KMS-11 (cell line): ENCODE data around the gene PMEPA1.

Experiments used
- H2AFZ ChIP-seq: fragments of 200-600 bp; sonication (generic); 2 replicates; pipeline ENCODE4 v1.6.1; 2016; ENCODE audit warnings: antibody characterized with exemption, mixed run types, low read depth
- H3K27ac ChIP-seq: fragments of 200-600 bp; sonication (generic); 2 replicates; pipeline ENCODE4 v1.6.1; 2016; ENCODE audit warnings: mild to moderate bottlenecking, mixed run types
- H3K27me3 ChIP-seq: fragments of 200-600 bp; sonication (generic); 2 replicates; pipeline ENCODE4 v1.6.1; 2017; ENCODE audit warnings: mild to moderate bottlenecking, low read depth, mixed run types, moderate library complexity; ENCODE audit not compliant: insufficient read depth
- H3K36me3 ChIP-seq: fragments of 200-600 bp; sonication (generic); 2 replicates; pipeline ENCODE4 v1.6.1; 2017; ENCODE audit warnings: mild to moderate bottlenecking, mixed run types; ENCODE audit not compliant: insufficient read depth
- H3K4me1 ChIP-seq: fragments of 200-600 bp; sonication (generic); 2 replicates; pipeline ENCODE4 v1.6.1; 2016; ENCODE audit warnings: mild to moderate bottlenecking, low read depth, mixed run types; ENCODE audit not compliant: poor library complexity, severe bottlenecking
- H3K4me2 ChIP-seq: fragments of 200-600 bp; sonication (generic); 2 replicates; pipeline ENCODE4 v1.7.0; 2016; ENCODE audit warnings: mild to moderate bottlenecking, mixed run types
- H3K4me3 ChIP-seq: fragments of 200-600 bp; sonication (generic); IDR thresholded peaks from 2 replicates; pipeline ENCODE4 v1.6.1; 2017; ENCODE audit warnings: low read depth, low read length, mixed read lengths; ENCODE audit not compliant: insufficient read depth
- H3K79me2 ChIP-seq: fragments of 200-600 bp; sonication (generic); 2 replicates; pipeline ENCODE4 v1.6.1; 2016; ENCODE audit warnings: low read depth, mixed run types; ENCODE audit not compliant: insufficient read depth
- H3K9ac ChIP-seq: fragments of 200-600 bp; sonication (generic); 2 replicates; pipeline ENCODE4 v1.6.1; 2016; ENCODE audit warnings: mild to moderate bottlenecking, mixed run types
- H4K20me1 ChIP-seq: fragments of 200-600 bp; sonication (generic); 2 replicates; pipeline ENCODE4 v1.6.1; 2016; ENCODE audit warnings: mild to moderate bottlenecking, mixed run types; ENCODE audit not compliant: insufficient read depth
- TF ChIP-seq, protein P1 (sequence below): fragments of 200-600 bp; sonication (generic); conservative IDR thresholded peaks from 2 replicates; pipeline ENCODE4 v1.6.1; 2017; ENCODE audit warnings: low read depth, mild to moderate bottlenecking, antibody characterized with exemption, low read length, moderate library complexity, mixed read lengths

Gene PMEPA1

DNA sequence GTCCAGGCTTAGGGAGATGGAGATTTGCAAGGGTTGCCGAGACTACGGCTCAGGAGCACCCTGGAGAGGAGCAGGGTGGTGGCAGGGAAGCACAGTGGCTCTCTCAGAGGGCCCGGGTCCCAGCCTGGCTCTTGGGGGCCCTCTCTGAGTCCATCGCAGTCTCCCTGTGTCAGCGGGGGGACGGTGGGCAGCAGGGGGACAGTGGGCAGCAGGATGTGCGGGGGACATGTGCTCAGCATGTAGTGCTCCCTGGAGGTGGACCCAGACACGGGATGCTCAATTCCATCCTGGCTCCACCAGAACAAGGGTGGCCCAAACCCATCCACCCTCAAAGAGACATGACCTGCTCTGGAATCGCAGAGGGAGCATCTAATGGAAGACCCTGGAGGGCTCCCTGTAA lies 46.6 kb downstream of the PMEPA1 start:
- Histone ChIP-seq H3K27ac (no peak overlapping the region), H4K20me1 (no peaks in the 10 kb centered on the region), H3K9ac (no peak overlapping the region), H3K36me3 (no peaks in the 10 kb centered on the region), H2AFZ (no peak overlapping the region), H3K27me3 (no peaks in the 10 kb centered on the region), H3K4me2 (no peak overlapping the region), H3K79me2 (no peaks in the 10 kb centered on the region), H3K4me1 (peaks cover 9% of the 10 kb centered on the region), H3K4me3 (no peak overlapping the region)
- TF ChIP-seq, protein P1, sequence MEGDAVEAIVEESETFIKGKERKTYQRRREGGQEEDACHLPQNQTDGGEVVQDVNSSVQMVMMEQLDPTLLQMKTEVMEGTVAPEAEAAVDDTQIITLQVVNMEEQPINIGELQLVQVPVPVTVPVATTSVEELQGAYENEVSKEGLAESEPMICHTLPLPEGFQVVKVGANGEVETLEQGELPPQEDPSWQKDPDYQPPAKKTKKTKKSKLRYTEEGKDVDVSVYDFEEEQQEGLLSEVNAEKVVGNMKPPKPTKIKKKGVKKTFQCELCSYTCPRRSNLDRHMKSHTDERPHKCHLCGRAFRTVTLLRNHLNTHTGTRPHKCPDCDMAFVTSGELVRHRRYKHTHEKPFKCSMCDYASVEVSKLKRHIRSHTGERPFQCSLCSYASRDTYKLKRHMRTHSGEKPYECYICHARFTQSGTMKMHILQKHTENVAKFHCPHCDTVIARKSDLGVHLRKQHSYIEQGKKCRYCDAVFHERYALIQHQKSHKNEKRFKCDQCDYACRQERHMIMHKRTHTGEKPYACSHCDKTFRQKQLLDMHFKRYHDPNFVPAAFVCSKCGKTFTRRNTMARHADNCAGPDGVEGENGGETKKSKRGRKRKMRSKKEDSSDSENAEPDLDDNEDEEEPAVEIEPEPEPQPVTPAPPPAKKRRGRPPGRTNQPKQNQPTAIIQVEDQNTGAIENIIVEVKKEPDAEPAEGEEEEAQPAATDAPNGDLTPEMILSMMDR = no peak

DNA sequence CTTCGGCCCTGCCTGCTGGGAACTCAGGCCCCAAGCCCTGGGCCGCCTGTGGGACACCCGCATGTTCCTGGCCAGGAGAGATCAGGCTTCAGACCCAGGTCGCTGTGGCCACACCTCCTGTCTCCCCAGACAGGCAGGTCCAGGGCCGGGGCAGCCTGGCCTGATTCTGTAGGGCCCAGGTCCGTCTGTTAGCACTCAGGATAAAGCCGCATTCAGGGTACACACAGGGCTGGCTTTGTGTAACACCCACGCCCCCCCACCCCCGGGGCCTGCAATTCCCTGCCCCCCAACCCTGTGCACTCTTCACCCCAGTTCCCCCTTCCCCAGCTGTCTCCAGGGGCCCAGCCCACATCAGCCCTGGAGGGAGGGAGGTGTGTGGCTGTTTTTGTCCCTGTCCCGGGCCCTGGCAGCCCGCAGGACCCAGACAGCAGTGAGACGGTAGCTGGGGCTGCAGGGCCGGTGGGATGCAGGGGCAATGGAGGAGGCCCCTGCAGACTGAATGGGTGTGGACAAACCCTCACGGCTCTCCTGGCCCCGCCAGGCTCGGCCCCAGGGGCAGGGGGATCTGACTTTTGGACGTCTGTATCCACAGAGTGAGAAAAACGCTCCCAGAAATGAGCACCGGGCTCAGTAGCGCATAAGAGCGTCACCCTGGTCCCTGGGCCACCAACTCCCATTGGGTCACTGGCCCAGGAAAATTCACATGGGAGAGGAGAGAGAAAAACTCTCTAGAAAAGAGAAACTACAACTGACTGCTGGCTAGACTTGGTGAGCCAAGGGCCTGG lies 47.2 kb downstream of the PMEPA1 start:
- TF ChIP-seq, protein P1 = no peak
- Histone ChIP-seq H3K27ac (no peak overlapping the region), H4K20me1 (no peaks in the 10 kb centered on the region), H3K9ac (no peak overlapping the region), H3K4me2 (no peak overlapping the region), H3K4me1 (peaks cover 3% of the 10 kb centered on the region), H3K79me2 (no peaks in the 10 kb centered on the region), H3K36me3 (no peaks in the 10 kb centered on the region), H3K27me3 (no peaks in the 10 kb centered on the region), H2AFZ (no peak overlapping the region), H3K4me3 (no peak overlapping the region)

DNA sequence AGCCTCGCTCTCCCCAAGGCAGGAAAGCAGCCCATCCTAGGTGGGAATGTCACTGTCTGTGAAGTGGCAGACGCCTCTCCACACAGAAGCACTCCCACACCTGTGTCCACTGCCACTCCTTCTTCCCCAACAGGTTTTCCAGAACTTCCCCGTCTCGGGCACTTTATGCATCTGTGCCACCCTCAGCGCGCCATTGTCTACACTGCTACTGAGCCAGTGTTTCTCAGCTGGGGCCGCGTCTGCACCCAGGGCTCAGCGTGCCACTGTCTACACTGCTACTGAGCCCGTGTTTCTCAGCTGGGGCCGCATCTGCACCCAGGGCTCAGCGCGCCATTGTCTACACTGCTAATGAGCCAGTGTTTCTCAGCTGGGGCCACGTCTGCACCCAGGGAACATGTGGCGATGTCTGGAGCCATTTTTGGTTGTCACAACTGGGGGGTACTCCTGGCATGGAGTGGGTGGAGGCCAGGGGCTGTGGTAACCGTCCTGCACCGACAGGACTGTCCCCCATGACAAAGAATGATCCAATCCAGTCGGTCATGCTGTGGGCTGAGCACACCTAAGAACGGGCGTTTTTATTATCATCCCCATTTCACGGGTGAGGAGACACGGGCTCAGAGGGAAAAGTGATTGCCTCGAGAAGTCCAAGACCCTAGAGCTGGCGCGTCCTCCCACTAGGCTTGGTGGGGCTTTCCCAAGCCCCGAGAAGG lies 47.9 kb downstream of the PMEPA1 start:
- TF ChIP-seq, protein P1 = no peak
- Histone ChIP-seq H3K79me2 (no peaks in the 10 kb centered on the region), H3K27ac (no peak overlapping the region), H2AFZ (no peak overlapping the region), H4K20me1 (no peaks in the 10 kb centered on the region), H3K36me3 (no peaks in the 10 kb centered on the region), H3K4me2 (no peak overlapping the region), H3K9ac (no peak overlapping the region), H3K4me3 (no peak overlapping the region), H3K4me1 (no peaks in the 10 kb centered on the region), H3K27me3 (no peaks in the 10 kb centered on the region)

DNA sequence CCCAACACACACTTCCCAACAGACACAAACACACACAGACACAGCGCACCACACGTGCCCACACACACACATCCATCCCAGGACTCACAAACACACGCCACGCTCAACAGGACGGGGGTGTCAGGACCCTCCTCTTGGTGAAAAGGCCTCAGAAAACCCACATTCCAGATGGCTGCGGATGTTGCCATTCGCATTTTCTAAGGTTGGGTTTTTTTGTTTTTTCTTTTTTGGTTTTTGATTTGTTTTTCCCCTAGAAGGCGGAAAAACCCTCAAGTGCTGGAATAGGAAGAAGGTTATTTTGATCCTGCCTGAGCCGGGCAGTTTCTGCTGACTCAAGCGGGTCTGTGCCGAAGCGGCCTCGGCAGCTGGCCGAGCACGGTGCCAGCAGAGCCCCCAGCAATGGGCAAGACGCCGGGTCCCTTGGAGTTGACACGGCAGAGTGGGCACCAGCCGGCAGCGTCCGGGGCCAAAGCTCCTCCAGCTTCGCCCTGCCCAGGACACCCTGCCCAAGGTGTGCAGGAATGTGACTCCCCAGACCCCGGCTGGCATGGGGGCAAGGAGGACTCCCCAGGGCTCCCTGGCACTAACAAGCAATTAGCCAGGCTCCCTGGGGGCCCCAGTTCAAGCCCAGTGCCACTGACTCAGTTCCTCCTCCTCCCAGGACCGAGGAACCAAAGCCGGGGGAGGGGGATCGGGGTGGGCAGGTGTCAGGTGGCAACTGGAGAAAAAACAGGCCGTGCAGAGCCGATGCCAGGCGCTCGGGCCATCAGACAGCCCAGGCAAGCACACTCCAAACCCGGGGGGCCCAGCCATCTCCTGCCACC lies 48.7 kb downstream of the PMEPA1 start:
- no peaks in the 10 kb centered on the region for H4K20me1 ChIP-seq
- no peaks in the 10 kb centered on the region for H3K36me3 ChIP-seq
- H3K27ac ChIP-seq = no peak overlapping the region
- H3K27me3 ChIP-seq = no peaks in the 10 kb centered on the region
- H3K79me2 ChIP-seq = no peaks in the 10 kb centered on the region
- TF ChIP-seq, protein P1 = no peak
- no peak overlapping the region for H3K4me2 ChIP-seq
- no peak overlapping the region for H2AFZ ChIP-seq
- no peak overlapping the region for H3K9ac ChIP-seq
- no peak overlapping the region for H3K4me3 ChIP-seq
- H3K4me1 ChIP-seq = no peaks in the 10 kb centered on the region
